Measurements from ENCODE around the gene FOXP1.

Gene FOXP1

DNA sequence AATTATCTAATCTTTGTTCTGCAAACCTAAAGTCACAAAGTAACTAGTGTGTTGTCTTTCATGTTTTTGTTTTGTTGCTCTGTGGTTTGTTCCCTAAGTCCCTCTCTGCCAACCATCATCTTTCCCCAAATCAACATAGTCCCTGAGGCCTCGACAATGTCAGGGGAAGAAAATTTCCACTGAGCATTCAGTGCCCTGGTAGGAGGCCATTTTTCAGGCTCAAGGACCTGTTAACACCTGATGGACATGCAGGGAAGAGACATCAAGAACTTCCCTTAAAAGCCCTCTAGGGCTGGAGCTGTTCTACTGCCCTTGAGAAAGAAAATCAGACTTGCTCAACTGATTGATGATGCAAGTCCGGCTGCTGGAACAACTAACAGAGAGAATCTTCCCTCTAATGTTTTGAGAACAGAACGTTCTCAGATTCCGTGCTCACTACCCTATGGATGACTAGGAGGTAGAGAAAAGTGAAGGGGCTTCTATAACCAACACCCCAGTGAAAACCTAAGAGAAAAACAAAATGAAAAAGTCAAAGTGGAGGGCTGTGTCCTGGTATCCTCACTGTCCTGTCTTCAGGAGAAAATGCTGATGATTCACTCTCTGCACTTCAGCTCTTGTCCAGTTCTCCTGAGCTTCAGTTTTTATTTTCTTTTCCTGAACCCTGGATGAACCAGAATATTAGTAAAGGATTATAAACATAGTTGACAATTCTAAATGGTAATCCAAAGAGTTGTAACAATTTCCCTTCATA lies 373.1 kb downstream of the FOXP1 start:
- DNase-seq (ENCODE audit: low read depth) = no peak

DNA sequence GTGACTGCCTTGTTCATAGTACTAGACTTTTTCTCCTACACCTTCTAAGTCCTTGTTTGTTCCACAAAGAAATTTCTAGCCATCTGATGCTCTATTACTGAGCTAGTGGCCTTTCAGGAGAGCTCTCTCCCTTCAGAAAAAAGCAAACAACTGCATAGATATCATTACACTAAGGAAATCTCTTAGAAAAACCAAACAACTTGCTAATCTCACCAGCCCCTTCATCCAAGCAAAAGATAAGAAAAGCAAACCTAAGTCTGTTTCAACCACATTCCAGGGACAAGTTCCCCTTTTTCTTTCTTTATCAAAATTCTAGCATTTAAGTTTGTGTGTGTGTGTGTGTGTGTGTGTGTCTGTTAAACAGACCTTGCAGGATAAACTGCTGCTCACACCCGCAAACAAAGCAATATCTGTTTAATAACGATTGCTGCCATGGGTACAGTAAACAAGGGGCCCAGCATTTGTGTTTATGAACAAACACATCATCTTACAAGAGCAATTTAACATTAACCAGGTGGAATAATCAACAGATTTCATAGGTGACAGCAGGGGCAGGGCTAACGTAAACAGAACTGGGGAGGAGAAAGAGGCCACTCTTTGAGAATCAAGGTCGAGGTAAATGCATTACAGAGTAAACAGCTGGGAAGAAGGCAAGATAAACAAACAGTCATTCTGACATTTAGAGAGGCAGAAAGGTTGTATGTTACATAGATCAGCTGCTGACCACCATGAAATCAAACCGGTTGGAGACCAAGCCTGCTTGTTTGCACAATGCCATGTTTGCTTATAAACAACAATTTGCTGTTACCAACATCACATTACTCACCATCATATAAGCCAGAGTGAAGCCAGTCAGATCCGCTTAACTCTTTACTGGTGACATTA lies 375.1 kb downstream of the FOXP1 start:
- DNase-seq (ENCODE audit: low read depth) = no peak

DNA sequence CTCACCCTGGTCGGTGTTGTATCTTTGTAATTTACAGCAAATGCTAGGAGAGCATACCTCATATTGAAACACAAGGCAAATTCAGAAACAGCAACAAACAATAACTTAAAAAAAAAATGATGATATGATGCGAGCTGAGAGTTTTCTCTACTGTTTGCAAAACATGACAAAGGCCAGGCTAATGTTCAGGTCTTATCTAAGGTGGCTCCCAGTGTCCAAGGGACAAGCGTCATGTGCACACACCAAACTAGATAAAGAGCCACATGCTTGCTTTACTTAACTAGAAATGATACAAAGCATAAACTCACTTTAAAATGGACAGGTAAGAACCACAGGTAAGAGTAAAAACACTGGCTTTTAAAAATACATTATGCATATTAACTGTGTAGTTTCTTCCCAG lies 375.9 kb downstream of the FOXP1 start:
- no peak for DNase-seq (ENCODE audit: low read depth)

DNA sequence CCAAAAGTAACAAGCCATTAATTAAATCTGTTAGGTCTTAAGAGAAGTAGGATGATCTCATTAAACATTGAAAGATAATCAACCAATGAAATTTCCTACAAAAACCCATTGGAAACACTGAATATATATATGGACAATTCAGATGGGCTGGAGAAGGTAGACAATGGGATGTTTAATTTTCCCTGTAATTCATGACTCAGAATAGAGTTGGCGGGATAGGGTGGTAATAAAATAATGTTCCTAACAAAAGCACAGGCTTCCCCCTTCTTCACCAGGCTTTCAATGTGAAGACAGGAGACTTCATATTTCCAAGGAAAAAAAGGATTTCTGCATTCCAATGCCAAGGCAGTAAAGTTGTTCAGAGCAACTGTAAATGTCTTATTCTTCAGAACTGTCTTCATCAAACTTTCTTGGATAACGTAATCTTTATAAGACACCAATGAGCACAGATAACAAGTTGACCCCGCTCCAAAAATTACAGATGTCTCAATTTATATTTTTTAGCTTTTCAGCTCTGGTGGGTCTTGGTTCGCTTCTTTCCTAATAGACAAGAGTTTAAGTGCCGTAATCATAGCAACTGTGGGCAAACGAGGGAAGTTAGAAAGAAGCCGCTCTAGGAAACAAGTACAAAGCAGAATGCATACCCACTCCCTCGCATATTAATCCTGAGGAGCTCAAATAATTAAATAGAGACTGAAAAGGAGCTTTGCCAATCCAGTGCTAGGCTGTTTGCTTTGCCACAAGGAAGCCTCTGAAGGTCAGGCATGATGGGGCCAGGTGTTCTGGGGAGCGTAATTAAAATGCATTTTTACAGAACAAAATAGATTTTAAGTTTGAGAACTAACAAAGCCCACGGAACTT lies 377.0 kb downstream of the FOXP1 start:
- no peak for DNase-seq (ENCODE audit: low read depth)

DNA sequence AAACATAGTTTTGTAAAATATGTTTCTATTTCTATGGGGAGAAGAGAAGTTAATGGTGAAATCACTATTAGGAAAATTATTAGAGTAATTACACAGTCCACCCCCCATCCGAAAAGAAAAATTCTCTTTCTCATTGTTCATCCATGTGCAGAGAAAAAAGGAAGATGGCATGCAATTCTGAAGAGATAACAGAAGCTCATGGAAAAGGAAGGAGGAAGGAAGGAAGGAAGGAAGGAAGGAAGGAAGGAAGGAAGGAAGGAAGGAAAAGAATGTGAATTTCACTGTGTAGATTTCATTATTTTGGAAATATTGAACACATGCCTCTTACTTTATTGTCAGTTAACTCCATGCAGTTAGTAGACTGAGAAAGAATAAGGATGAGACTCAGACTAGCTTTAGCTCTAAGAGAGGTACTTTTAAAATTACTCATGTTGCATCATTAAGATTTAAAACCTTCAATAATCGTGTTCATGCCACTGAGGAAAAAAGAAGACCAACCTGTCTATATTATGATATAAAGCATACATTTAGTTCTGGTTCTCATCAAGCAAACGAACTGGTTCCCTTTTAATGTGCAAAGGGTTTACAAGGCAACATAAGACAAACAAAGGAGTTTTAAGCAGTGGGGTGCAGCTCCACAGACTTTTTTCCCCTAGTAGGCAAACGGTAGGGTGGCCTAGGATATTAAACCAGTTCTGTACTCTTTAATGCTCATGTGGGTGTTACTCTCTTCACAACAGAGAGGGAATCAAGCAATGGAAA lies 379.6 kb downstream of the FOXP1 start:
- no peak for DNase-seq (ENCODE audit: low read depth)

DNA sequence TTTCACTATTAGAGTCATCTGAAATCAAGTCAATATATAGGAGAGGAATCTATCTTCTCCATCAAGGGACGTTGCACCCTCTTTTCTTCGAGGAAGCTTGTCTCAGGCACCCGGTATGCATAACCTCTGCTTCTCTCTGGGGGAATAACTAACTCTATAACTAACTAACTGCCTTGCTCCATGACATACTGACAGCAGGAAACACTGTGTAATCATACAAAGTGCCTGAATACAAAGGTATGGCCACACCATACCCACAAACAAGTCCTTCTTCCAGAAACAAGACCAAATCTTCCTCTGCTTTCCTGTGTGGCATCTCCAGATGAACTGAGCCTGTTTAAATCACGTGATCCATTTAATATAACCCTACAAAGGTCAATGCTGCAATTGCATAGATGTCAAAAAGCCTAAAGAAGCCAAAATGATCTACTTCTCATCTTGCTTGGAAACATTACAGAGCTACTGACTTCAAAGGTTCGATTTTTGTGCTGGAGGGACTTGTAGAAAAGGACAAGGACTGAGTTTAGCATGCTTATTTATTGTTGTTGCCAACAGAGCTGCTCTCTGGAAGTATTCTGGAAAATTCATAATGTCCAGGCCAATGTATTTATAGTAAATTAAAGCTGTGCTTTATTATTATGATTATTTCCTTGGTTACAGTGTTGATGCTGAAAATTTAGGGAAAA lies 380.5 kb downstream of the FOXP1 start:
- no peak for DNase-seq (ENCODE audit: low read depth)

DNA sequence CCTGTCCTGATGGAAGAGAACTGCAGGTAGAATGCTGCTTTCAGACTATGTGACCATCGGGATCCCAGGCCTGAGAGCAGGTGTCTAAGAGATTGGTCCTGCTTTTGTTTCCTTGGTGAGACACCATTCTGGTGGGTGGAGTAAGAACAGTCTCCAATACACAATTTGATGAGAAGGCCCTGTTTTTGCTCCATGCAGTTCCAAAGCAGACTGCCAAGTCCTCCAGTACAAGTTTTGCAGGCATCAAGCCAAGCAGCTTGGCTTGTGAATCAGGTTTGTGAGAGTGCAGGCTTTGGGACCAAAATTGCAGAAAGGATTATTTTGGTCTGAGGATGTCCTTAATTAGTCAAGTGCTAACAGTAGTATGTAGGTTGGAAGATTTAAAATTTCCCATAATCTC lies 381.6 kb downstream of the FOXP1 start:
- DNase-seq (ENCODE audit: low read depth) = no peak

DNA sequence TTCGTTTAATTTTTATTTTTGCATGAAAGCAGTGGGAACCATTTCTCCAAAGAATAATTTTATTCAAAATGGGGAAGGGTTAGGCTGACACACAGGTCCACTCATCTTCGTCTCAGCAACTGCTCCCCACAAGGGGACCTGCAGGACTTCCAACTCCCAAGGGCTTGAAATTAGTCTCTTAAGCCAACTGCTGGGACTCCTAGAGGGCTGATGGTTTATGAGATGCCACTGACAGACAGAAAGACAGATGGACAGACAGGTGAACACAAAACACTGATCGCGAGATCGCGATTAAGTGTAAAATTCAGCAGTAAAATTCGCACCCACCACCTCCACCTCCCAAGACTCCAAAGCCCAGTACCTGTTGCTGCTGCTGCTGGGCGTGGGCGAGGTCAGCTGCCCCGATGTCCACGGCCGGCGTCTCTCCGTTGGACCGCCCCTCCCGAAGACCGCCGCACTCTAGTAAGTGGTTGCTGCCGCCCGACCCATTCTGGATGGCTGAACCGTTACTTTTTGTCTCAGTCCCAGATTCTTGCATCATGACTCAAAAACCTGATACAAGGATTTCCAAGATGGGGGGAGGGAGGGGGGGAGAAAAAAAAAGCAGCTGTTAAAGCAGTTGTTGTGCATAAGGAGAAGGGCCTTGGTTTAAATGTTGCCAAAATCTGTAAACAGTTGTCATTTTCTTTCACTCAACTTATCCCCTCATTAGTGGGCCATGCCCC lies 385.5 kb downstream of the FOXP1 start:
- DNase-seq (ENCODE audit: low read depth) = no peak

DNA sequence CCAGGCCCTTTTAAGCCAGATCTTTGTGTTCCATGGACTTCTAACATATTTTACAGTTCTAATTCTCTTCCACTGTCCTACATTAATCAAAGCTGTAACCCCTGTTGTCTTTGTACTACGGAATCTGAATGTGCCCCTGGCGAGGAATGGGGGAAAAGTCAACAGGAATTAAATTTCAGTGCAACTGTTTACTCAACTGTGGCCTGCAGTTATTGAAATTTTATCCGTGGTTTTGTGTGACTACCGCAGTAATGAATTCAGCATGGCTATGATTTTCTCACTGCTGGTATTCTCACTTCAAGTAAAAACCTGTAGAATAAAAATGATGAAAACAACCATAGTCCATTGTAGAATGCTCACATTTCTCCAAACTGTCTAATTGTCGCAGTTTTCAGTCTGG lies 388.0 kb downstream of the FOXP1 start:
- no peak for DNase-seq (ENCODE audit: low read depth)

DNA sequence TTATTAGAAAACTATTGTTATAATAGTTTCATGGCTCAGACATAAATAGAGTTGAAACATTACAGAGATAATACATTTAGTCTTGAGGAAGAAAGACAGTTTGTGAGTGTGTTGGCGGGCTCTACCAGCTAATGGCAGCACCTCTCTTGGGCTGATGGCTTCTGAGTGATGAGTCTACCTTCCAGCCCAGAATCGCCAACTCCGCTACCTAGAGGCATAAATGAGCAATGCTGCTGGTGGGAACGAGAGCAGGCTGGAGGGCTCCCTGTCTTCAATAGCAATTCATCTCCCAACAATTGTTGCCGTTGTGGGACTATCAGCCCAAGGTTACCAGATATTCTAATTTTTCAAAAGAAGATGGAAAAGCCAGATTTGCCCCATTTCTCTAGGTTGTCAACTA lies 388.7 kb downstream of the FOXP1 start:
- DNase-seq (ENCODE audit: low read depth) = no peak

DNA sequence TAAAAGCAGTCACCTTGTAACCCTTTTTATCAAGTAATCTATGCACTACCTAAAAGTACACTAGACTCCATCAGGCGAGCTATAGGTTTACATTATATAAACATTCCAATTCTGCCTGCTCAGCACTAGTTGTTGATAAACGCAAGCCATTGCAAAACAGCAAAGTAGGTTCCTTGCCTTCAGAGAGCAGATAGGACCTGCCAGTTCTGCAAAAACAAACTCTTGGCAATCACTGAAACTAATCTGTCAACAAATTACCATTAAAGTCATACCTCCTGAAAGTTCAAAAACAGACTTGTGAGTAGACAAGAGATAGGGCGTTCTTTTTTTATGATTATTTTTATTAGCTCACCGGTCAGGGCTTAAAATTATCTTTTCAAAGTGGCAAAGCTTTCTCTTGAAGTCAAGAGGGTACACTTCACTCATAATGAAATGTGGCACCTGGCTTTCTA lies 392.5 kb downstream of the FOXP1 start:
- no peak for DNase-seq (ENCODE audit: low read depth)

DNA sequence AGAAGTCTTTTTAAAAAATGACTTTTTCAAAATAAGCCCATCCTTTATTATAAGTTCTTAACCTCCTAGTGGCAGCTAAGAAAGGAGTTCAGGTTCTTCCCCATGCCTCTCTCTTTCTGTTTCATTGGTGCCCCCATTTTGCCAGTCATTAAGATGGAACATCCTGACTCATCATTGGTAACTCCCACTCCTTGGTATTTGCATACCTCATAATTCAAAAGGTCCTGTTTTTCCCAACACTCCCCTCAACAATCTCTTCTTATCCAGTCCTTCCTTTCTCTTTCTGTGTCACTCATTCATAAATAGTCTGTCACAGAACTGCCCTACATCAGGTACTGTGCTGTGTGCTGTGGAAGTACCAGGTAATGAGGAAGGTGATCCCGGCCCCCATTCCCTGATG lies 394.0 kb downstream of the FOXP1 start:
- no peak for DNase-seq (ENCODE audit: low read depth)

DNA sequence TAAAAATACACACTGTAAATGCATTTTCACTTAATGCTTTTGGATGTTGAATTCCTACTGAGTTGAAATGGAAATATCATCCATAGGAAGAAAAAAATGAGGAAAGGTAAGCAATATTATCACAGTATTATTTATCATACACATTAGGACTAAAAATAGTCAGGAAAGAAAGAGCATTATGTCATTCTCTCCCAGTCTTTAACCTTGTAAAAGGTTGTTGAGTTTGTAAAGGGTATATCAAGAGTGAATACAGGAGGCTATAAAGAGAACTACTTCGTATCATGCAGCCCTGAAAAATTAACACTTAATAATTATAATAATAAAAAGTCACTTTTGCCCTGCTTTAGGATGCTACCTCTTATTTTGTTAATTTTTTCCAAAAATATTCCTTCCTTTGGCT lies 395.8 kb downstream of the FOXP1 start:
- DNase-seq (ENCODE audit: low read depth) = no peak

DNA sequence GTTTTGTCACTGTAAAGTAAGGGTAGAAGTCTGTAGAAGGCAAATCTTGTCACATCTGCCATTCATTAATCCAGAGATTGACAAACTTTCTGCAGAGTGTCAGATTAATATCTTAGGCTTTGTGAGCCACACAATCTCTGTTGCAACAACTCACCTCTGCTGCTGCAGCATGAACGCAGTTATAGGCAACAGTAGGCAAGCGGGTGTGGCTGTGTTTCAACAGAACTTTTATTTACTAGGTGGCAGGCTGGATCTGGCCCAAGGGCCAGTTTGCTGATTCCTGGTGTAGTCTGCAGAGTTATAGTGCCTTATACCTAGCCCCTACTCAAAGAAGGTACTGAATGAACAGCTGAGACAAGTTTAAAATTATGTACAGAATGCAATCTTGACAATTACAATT lies 396.7 kb downstream of the FOXP1 start:
- DNase-seq (ENCODE audit: low read depth) = no peak

DNA sequence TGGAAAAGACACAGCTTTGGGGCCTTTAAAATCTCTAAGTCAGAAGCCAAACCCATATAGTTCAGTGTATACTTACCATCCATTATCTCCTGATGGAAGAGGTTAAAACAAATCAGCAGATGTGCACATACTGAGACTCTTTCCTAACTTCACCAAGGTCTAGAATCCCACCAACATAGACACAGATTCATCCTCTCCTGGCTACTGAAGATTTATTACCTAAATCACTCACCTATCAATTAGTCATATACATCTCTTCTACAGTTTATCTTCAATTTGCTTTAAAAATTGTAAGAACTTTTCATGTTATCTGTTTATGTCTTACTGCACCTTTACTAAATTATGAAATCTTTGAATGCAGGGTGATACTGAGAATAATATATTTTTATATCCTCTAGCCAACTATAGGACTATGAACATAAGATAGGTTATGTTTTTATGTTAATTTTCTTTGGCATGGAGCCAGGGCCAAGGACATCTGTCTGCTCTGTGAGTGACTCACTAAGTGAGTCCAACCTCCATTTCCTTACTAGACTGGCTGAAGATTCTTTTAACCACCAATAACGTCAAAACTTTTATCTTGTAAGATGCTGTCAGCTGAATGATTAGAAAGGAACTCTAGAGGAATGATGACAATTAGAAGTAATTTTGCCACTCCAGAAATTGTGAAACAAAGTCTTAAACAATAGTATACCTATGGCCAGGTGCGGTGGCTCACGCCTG lies 397.6 kb downstream of the FOXP1 start:
- DNase-seq (ENCODE audit: low read depth) = no peak

DNA sequence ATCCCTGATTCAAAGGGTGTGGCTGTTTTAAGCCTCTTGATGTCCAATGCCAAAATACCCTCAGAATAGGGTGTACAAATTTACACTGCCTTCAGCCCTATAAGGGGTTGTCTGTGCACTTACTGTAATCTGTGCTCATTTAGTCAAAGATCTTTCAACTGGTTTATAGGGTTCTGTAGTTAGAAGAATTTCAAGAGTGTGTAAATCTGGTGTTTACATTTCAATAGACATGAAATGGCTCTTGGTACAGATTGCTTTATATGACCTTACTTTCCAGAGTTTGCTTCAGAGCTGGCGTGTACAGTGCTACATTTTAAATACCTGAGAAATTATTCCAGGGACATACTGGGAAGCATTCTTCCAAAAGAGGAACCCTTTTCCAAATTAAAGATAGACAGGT lies 399.3 kb downstream of the FOXP1 start:
- DNase-seq (ENCODE audit: low read depth) = no peak

DNA sequence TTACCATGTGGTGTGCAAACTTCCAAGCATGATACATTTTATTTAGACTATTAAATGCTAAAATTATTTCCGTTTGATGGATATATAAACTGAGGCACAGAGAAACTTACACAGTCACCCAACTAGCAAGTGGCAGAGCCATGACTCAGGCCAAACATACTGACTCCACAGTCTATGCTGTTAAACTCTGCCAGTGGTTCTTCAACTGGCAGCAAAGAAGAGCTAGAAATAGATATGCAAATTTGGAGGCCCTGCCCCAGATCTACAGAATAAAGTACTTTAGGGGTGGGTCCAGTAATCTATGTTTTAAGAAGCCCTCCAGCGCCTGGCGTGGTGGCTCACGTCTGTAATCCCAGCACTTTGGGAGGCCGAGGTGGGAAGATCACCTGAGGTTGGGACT lies 400.0 kb downstream of the FOXP1 start:
- DNase-seq (ENCODE audit: low read depth) = no peak

DNA sequence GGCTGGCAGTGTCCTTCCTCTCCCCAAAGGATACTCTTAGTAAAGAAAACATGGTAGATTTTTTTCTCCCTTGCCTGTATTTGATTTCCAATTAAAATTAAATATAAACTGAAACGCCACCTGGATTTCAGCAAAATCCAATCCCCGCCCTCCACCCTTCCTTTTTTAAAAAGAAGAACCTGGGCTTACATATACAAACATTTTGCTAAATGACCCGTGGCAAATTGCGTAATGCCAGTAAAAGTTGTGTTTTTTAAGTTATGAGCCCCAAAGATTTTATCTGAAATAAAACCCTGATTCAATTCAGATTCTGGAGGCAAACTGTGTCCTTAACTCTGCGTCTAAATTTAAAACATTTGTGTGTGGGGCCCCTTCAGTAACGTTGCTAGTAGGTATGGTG lies 403.0 kb downstream of the FOXP1 start:
- no peak for DNase-seq (ENCODE audit: low read depth)

DNA sequence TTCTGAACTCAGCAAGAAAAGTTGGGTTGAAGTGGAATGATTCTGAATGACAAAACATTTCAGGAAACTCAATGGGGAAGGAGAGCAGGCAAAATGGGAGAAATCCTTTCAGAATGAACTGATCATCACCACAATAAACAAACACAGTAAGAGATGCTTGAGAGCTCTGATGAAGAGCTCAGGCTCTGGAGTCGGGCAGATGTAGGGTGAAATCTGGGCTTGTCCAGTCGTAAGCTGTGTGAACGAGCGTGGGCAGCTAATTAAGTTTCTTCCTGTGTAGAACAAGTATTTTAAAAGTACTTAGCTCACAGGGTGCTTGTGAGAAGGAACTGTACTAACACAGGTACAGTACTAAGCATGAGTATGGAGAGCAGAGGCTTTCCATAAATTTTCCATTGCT lies 406.2 kb downstream of the FOXP1 start:
- DNase-seq (ENCODE audit: low read depth) = no peak

DNA sequence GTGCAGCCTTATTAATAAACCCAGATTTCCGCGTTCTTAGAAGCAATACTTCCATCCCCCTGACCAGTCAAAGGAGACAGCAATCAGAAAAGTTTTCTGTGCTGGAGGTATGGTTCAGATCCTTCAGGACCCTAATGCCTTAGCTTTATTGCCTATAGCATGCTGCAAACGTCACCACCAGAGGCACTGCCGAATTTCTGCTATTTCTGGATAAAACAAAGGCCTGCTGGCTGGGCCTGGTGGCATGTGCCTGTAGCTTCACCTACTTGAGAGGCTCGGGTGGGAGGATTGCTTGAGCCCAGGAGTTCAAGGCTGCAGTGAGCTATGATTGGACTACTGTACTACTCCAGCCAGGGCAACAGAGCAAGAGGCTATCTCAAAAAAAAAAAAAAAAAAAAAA lies 407.2 kb downstream of the FOXP1 start:
- DNase-seq (ENCODE audit: low read depth) = no peak

Measured in stimulated activated CD8-positive, alpha-beta memory T cell treated with anti-CD3 and anti-CD28 coated beads, Interleukin-4, amount 100 ng/mL, for 24 hours (primary cell).